Fibroblast of mammary gland (primary cell): ENCODE data around the gene SLC2A5.

Source experiments
- DNase-seq: peaks from one replicate; pipeline ENCODE4 v3.0.0-alpha.2; 2010; ENCODE audit warnings: low read depth
- H3K4me3 ChIP-seq: 2 replicates; pipeline ENCODE4 v1.5.1; 2011; ENCODE audit warnings: low read depth, mild to moderate bottlenecking, low read length, moderate library complexity; ENCODE audit not compliant: control insufficient read depth
- CTCF ChIP-seq: conservative IDR thresholded peaks from 2 replicates; pipeline ENCODE4 v1.5.1; 2011; ENCODE audit warnings: low read depth, low read length, inconsistent platforms; ENCODE audit not compliant: control insufficient read depth, insufficient read depth

SLC2A5 gene

GRCh38 chr1:9019896-9020295 lies 49.5 kb downstream of the SLC2A5 start:
- no peak for DNase-seq
- no peak for TF ChIP-seq CTCF
- no peak overlapping the region for H3K4me3 ChIP-seq

GRCh38 chr1:9018333-9018732 lies 51.1 kb downstream of the SLC2A5 start:
- no peak for TF ChIP-seq CTCF
- H3K4me3 ChIP-seq, result no peak overlapping the region
- no peak for DNase-seq

- no peak for TF ChIP-seq CTCF
- H3K4me3 ChIP-seq, result no peak overlapping the region
- DNase-seq, result no peak
Measured at GRCh38 chr1:9016455-9016854, 53.0 kb downstream of the SLC2A5 start.

- H3K4me3 ChIP-seq, result no peak overlapping the region
Measured at GRCh38 chr1:9014475-9015375, 54.7 kb downstream of the SLC2A5 start.

GRCh38 chr1:9013819-9014218 lies 55.6 kb downstream of the SLC2A5 start:
- H3K4me3 ChIP-seq, result no peak overlapping the region
- no peak for TF ChIP-seq CTCF
- peak; percentile 16 for DNase-seq

More at GRCh38 chr1:9014475-9015375, 54.7 kb downstream of the SLC2A5 start:
- no peak for TF ChIP-seq CTCF
- DNase-seq, result no peak

GRCh38 chr1:9010781-9011323 lies 58.6 kb downstream of the SLC2A5 start:
- H3K4me3 ChIP-seq, result no peak overlapping the region
- no peak for TF ChIP-seq CTCF
- DNase-seq, result no peak
